ENCODE measurements around the gene PIGN.

Gene PIGN

DNA sequence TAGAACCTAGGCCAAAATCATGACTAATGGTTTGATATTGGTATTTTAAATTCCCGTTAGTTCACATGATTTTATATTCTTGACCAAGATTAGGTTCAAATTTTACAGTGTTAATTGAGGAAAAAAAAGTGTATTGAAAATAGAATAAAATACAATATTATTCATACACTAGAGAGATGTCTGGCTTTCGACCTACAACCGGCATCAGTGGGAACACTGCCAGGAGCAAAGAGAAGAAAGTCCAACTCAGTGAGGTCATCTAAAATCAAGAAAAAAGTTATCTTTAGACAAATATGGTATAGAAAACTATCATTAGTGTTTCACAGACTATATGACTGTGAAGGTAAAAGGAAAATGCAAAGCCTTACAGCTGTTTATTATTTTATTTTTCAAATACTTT, 81.5 kb downstream of the PIGN start:
- DNase-seq, result no peak

- no peak for DNase-seq
Observed at GRCh38 chr18:62102221-62102620, 84.6 kb downstream of the PIGN start.

DNA sequence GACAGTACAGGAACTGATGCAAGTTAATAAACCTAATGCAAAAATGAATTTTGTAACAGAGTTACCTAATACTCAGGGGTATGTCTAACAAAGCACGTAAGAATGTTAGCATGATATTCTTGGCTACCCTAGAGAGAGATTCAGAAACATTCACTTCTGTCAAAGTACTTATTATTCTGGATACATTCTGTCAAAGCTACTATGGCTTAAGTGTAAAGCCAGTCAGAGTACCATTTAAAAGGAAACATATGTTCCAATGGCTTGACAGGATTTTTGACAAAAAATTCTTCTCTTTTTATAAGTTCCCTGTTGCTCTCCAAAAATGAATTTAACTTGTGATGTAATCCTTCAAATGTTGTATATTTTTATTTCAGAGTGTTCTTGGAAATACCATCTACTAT, 85.5 kb downstream of the PIGN start:
- no peak for DNase-seq

DNA sequence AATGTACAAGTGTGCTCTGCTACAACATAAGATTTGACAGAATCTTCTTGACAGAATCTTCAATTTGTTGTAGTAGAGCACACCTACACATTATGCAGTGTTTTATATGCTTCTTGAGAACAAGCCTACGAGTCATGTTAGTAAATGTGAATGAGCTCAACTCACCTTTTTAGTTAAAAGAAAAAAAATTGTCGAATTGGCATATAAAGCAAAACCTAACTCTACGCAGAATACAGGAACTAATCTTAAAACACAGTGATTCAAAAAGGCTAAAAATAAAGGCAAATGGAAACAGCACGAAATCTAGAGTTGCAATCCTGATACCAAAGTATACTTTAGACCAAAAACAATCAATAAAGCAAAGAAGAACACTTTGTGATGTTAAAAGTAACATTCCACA, 87.9 kb downstream of the PIGN start:
- DNase-seq, result no peak

GRCh38 chr18:62097698-62098097, 89.2 kb downstream of the PIGN start:
- DNase-seq, result no peak

GRCh38 chr18:62091487-62092120, 95.3 kb downstream of the PIGN start:
- no peak for DNase-seq

GRCh38 chr18:62089174-62089573, 97.7 kb downstream of the PIGN start:
- DNase-seq, result no peak

GRCh38 chr18:62088156-62088555, 98.7 kb downstream of the PIGN start:
- DNase-seq, result no peak

- DNase-seq, result no peak
Observed at GRCh38 chr18:62085756-62086155, 101.1 kb downstream of the PIGN start.

GRCh38 chr18:62081761-62082294, 105.0 kb downstream of the PIGN start:
- DNase-seq, result no peak

DNA sequence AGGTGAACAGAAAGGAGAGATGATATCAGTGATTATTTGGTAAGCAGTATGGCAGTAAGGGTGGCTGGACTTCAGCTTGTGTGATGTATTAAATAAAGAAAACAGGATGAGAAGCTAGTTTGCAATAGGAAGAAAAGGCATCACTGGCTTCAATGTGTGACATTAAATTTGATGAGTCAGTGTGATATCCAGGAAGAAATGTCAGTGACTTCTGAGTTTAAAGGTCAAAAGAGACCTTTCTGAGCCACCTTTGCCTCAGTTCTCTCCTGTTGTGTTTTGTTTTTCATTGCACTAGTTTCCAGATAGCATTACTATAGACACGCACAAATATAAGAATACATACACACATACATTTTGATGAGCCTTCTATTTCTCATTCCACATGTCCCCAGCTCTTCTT, 105.6 kb downstream of the PIGN start:
- no peak for DNase-seq

GRCh38 chr18:62080172-62080900, 106.5 kb downstream of the PIGN start:
- no peak for DNase-seq

DNA sequence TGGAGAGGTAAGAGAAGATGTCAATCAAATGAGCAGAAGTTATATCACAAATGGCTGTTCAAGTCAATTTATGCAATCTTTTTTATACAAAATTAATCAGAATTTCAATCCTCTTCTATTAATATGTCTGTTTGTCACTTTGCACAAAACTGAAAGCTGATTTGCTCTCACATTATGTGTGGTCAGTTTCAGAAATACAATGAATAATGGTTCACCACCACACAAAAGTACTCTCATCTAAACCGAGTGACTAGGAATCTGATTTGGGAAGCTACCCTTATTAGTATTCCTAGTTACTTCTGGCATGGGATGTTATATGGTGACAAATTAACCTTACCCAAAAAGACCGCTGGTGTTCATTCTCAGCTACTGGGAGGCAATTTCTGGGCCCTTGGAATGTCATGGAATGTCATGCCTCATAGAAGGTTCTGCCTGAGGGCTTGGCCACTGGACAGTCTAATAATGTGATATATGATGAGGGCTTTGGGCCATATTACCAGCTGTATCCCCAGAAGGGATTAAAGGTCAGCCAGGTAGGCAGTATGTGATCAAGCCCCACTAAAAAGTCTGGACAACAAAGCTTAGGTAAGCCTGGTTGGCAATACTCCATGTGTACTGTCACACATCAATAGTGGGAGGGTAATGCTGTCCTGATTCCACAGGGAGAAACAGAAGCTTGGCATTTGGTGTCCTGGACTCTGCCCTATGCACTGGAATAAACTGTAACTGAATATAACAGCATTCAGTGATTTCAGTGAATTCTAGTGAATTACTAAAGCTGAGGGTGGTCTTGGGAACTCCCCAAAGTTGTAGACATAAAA, 113.2 kb downstream of the PIGN start:
- DNase-seq, result no peak

DNA sequence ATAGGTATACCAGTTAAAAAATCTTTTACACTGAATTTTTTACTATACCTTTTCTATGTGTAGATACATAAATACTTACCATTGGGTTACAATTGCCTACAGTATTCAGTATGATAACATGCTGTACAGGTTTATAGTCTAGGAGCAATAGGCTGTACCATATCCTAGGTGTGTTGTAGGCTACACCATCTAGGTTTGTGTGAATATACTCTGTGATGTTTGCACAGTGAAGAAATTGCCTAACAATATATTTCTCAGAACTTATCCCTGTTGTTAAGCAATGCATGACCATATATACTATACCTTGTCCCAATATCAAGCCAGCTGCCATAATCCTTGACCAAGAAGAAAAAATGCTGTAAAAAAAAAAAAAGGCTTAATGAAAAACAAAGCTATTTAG, 114.5 kb downstream of the PIGN start:
- no peak for DNase-seq

- DNase-seq, result no peak
Observed at GRCh38 chr18:62071071-62071470, 115.8 kb downstream of the PIGN start.

DNA sequence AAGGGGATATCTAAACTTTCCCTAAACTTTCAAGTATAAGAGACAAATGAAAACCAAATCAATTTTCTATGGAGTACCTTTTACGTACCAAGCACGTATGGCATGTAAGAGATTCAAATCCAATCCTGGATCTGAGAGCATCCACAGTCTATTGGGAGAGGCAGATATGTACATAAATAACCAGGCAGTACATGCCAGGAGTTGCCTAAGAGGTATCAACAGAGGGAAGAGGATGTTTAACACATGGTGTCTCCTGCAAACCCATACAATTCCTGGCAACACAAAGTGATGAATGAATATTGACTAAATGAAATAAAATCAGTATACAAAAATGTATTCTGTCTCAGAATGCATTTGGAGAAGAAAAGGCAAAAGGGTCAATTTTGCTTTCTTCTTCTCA, 116.6 kb downstream of the PIGN start:
- DNase-seq, result no peak

- no peak for DNase-seq
Observed at GRCh38 chr18:62069556-62069955, 117.3 kb downstream of the PIGN start.

DNA sequence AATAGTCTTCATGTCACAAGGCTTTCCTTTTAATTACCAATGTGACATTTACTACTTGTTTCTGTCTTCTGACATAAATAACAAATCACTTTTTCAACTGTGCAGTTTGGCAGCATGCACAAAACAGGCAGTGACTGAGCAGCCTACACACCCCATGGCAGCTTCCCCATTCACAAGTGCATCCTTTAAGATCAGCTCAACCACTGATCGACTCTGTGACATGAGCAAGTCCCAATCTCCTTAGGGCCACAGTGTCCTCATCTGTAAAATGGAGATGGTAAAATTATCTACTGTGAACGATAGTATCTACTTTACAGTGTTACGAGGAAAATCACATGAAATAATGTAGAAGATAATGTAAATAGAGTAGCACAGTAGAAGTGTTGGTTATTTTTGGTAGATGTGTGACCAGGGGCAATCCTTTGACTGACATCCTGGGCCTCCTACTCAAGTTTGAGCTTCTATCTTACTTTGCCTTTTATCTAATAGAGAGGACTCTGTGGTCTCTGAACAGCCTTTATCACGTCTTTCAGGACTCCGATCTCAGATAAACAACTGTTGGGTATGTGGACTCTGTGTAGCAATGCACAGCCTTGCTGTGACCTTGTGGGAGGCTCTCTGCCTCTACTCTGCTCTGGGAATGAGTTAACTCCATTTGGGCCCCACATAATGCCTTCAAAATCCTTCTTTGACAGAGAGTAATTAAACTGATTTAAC, 120.6 kb downstream of the PIGN start:
- no peak for DNase-seq

DNA sequence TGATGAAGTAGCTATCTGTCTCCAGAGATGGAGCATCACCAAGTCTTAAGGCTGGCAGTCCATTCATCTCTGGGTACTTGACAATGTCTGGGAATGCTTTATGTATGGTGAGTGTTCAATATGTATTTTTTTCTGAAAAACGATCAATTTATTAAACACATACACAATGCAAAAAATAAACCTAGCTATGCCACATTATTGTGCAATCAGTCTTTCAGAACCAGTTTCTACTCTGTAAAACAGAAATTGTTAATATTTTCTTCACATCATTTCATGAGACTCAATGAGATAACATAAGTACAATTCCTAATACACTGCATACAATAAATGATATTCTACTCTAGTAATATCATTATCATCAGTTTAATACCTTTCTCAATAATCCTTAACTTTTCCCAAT, 122.5 kb downstream of the PIGN start:
- no peak for DNase-seq

DNA sequence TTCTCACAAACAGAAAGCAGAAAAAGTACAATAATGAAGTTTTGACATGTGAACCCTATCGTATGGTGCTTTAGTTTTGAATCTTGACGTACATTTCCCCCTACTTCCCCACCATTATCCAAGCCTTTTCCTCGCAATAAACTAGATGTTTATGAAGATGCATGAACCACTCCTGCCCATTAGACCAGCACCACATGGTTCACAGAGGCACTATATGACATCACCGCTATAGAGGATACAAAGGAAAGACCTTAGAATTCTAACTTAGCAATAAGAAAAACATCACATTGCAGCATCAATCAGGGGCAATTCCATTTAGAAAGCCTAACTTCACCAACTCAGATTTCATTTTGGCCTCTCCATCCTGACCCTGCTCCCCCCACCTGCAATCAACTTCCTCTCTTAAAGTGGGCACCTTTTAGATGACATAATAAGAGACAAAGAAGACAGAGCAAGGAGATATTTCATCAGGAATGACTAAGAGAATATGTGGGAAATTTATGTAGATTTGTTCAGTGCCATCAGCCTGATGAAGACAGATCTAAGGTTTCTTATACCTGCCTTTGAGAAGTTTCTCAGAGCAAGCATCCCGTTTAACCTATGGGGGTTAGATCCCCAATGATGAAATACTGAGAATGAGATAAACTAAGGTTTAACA, 124.9 kb downstream of the PIGN start:
- DNase-seq, result no peak

DNA sequence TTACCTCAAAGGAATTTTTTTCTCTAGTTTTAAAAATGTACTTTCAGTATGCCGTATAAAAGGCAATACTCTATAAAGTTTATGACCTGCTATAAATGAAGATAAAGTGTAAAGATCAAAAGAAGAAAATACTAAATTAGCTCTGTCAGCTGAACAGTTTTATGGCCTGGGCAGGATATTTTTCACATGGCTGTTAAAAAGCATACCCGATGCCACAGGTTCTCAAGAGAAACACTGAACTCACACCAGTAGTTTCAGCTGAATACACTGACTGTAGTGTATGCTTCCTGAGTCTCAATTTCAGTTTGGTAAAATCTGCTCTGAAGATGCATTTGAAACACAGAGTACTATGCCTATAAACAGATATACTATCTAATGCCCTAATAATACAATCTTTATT, 126.0 kb downstream of the PIGN start:
- no peak for DNase-seq

- DNase-seq, result no peak
Observed at GRCh38 chr18:62054929-62055498, 131.8 kb downstream of the PIGN start.

All from NCI-H2029 (cell line).